ENCODE measurements around the gene POLR1B. TPM values are rescaled to one million over a fixed set of nuclear protein-coding genes. Genes with fewer than 3 reads are reported as not detected.

Gene POLR1B
- total and polyA plus RNA-seq, 10 of the 15 experiments (the other 5 are each of a cell fraction or from before 2014, with no cell fraction given), result 13.4 to 55.8 (median 35.9) TPM

GRCh38 chr2:112618383-112618782, 76.1 kb downstream of the POLR1B start:
- in situ Hi-C loops (cut with MboI) (loop anchor here (10.0 kb wide), 1 partner anchor 336 kb away; no protein-coding TSS in a partner anchor), intact Hi-C loops (cut with micrococcal nuclease; ENCODE audit: unreplicated experiment) (no loop called here)
- ChIA-PET POLR2A (interaction anchor here (0.6 to 0.7 kb wide), 4 partner anchors 10 to 633 kb away, joined by 3 to 7 read pairs (median 4); no protein-coding TSS in a partner anchor), RAD21 (ENCODE audit: unreplicated experiment) (no interaction called here), CTCF (interaction anchor here (0.6 kb wide), 1 partner anchor 112 kb away, joined by 3 read pairs; no protein-coding TSS in a partner anchor), SMC1A (ENCODE audit: uncharacterized antibody, unreplicated experiment) (interaction anchor here (0.6 kb wide), 1 partner anchor 263 kb away, joined by 3 read pairs; no protein-coding TSS in a partner anchor)
- H3K9me3 ChIP-seq (replicated peaks; ENCODE audit: control insufficient read depth, insufficient read depth, low read length), result no peaks in the 10 kb centered on the region
- TF ChIP-seq CUX1 (IDR thresholded peaks at IDR 0.05; ENCODE audit: insufficient replicate concordance, low read depth, low read length) (no peak), ATF3 (IDR thresholded peaks at IDR 0.05; ENCODE audit: borderline replicate concordance, extremely low read depth, low read depth, low read length) (no peak), CREM (IDR thresholded peaks at IDR 0.05; ENCODE audit: low read depth) (no peak), RUNX3 (IDR thresholded peaks at IDR 0.05; ENCODE audit: low read length) (no peak), HDGF (IDR thresholded peaks at IDR 0.05) (no peak), POLR2A (IDR thresholded peaks at IDR 0.05; ENCODE audit: low read depth, low read length) (no peak), MYB (IDR thresholded peaks at IDR 0.05; ENCODE audit: borderline replicate concordance, low read depth, low read length) (no peak), SIN3A (IDR thresholded peaks at IDR 0.05; ENCODE audit: low read depth, low read length) (no peak)
- 45% methylated on average over 4 of the region's 6 CpGs for WGBS (ENCODE audit: insufficient coverage, insufficient replicate concordance, low lambda C conversion rate, missing lambda C conversion rate)
- no peaks in the 10 kb centered on the region for H3K36me3 ChIP-seq (ENCODE audit: control insufficient read depth in 2 of 2, insufficient read depth in 2 of 2, low read length in 1 of 2)
- no TSS peak for BruUV-seq (replicated peaks)
- no peak for ATAC-seq
- no peak overlapping the region for H3K4me3 ChIP-seq
- H3K4me2 ChIP-seq (ENCODE audit: control insufficient read depth, insufficient read depth), result no peak overlapping the region
- no peaks in the 10 kb centered on the region for H4K20me1 ChIP-seq (ENCODE audit: control insufficient read depth, insufficient read depth)
- no peak overlapping the region for H3K9ac ChIP-seq (ENCODE audit: control insufficient read depth, insufficient read depth, low read length)
- H3K27me3 ChIP-seq (replicated peaks in 1 of 2; ENCODE audit: control insufficient read depth in 2 of 2, insufficient read depth in 2 of 2, low read length in 1 of 2), result peaks cover 0 to 4% of the 10 kb centered on the region in 2 experiments; a peak in 3 of 4 replicates
- FAIRE-seq, result no peak
- H3K4me1 ChIP-seq (ENCODE audit: control insufficient read depth, insufficient read depth, low read length), result no peaks in the 10 kb centered on the region
- no peaks in the 10 kb centered on the region for H3K79me2 ChIP-seq (ENCODE audit: control insufficient read depth, insufficient read depth, low read length)
- H3K27ac ChIP-seq (ENCODE audit: control insufficient read depth, insufficient read depth), result no peak overlapping the region
- no peak overlapping the region for H2AFZ ChIP-seq (ENCODE audit: control insufficient read depth, low read depth, low read length)
- no peak for DNase-seq (ENCODE audit: low read depth, low spot score)

Measured in GM12878 (cell line).